HG02840 (cell line): ENCODE results near the gene BCL2L14.

Experiments
- ATAC-seq: cut with Tn5 transposase; IDR thresholded peaks from one replicate; pipeline ENCODE4 v1.9.1; 2021; ENCODE audit warnings: mild to moderate bottlenecking, moderate library complexity, moderate number of reproducible peaks; ENCODE audit not compliant: unreplicated experiment, low FRiP score

The BCL2L14 gene

DNA sequence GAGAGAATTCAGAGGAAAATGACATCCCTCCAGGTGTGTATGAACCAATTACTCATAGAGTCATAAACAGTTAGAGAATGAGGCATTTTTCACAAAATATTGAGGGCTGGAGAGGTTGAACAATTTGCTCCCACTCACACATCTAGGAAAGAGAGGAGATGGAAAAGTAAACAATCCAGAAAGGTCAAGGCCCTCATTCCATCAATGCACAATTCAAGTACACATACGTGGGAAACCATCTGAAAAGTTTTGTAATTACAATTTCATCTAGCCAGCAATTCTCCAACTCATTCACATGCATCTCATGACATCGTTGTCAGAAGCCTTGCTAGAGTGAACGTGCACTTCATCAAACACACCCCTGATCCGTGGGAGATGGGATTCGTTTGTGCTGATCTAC lies 15.7 kb upstream of the BCL2L14 start:
- ATAC-seq = no peak

DNA sequence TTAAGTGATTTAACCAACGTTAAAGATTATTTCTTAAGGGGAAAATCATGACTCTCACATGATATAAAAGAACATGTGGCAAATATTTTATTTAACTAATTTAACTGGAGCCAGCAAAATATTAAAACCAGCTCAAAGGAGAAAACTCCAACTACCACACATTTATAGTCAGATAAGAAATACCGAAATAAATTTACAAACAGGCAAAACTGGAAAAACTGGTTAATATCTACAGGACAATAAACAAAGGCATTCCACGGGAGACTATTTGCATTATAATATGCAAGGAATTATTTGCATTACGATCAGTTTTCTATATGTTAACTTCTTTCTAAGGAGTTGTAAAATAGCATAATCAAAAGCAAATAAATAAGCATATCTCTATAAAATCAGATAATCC lies 13.8 kb upstream of the BCL2L14 start:
- no peak for ATAC-seq

DNA sequence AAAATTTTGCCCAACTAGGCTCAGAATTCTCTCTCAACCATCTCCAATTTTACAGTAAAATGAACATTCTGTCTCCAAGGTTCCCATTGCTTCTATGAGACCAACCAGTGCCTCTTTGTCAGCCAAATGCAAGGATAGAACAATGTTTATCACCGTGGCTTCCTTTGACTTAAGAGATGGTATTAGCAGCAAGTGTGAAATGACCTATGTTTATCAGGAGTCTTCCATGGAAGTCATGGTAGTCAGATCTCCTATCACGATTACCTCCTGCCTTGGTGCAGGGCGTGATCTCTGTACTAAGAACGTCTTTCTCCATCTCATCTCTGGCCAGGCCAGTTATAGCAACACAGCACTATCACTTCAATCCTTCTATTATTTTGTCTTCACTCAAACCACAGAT lies 6.1 kb upstream of the BCL2L14 start:
- no peak for ATAC-seq

DNA sequence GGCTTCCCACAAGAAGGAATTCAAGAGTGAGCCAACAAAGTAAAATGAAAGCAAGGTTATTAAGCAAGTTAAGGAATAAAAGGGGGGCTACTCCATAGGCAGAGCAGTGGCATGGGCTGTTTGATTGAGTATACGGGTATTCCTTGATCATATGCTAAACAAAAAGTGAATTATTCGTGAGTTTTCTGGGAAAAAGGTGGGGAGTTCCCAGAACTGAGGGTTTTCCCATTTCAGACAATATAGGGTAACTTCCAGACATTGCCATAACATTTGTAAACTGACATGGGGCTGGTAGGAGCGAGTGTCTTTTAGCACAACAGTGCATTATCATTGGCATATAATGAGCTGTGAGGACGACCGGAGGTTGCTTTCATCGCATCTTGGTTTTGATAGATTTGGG lies 2.0 kb upstream of the BCL2L14 start:
- no peak for ATAC-seq

DNA sequence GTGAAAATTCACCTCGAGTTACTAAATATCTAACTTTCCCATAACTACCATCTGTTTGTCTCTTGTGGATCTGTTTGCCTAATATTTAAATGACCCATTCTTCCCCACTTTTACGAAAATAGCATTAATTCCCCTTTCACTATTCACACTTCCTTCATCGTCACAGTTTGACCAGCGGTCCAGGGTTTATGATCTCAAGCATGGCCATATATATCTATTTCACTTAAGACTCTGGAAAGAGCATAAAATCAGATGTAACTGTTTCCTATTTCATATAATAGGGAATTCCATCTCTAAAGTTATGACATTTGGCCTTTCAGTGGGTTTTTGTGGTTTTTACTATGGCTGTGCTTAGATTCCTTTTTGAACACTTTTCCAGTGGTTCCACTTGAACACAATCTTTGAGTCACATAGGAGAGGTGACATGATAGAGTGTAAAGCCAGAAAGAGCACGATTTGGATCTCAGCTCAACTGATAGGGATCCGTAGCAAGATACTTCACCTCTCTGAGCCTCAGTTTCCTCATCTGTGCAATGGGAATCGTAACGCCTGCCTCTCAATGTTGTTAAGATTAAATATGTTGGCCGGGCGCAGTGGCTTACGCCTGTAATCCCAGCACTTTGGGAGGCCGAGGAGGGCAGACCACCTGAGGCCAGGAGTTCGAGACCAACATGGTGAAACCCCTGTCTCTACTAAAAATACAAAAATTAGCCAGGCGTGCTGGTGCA lies 754 bp upstream of the BCL2L14 start:
- ATAC-seq = no peak

DNA sequence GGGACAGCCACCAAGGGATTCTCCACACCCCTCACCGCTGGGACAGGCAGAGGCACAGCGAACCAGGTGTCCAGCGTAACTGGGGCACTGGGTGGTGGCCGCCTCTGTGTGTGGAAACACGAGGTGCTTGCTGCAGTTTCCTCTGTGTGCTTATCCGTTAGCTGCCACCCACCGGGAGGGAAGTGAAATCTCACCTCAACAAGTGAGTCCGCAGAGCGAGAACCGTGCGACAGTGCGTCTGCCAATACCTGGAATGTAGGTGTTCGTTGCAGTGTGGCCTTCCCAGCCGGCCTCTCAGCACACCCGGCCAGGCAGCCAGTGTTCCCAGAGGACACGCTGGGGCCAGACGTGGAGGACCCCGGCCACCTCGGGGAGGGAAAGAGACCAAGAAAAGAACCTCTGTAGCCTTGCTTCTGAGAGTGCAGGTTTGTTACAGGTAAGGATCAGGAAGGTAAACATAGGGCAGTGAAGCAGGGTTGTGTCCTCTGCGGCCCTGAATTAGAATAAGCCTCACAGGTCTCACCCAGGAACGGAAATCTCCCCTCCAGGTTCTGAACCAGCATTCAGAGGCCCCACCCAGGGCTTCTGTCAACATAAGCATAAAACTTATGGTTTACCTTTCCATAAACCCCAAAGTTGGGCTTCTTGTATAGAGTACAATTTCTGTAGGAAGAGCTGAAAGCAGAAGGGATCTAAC lies 1.5 kb downstream of the BCL2L14 start:
- no peak for ATAC-seq

DNA sequence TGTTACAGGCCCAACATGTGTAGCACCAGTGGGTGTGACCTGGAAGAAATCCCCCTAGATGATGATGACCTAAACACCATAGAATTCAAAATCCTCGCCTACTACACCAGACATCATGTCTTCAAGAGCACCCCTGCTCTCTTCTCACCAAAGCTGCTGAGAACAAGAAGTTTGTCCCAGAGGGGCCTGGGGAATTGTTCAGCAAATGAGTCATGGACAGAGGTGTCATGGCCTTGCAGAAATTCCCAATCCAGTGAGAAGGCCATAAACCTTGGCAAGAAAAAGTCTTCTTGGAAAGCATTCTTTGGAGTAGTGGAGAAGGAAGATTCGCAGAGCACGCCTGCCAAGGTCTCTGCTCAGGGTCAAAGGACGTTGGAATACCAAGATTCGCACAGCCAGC lies 8.6 kb downstream of the BCL2L14 start:
- no peak for ATAC-seq

DNA sequence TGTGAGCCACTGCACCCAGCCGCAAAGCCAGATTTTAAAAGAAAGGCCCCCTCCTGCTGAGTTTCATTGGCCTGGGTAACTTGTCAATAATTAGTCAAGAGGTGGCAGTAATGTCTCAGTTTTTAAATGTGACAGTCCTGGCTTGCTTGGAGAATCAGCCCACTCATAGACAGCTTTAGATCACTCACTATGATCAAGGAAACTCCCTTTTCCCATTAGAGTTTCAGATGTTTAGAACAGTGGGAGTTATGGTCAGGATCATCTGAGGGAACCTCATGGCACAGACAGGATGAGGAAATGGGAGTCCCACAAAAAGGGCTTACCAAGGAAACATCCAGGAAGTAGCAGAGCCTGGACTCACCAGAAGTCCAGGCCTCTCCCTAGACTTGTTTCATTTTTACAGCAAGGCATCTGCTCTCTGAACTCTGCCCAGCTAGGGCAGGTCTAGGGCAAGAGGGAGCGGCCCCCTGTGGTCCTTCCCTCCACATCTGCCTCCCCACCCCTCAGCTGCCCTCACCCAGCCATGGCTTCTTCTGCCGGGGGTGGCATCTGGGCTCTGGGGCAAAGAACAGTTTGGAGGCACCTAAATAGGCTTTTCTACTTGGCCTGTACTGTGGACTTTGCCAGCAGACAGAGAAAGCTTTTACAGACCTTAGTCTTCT lies 11.2 kb downstream of the BCL2L14 start:
- ATAC-seq = no peak

DNA sequence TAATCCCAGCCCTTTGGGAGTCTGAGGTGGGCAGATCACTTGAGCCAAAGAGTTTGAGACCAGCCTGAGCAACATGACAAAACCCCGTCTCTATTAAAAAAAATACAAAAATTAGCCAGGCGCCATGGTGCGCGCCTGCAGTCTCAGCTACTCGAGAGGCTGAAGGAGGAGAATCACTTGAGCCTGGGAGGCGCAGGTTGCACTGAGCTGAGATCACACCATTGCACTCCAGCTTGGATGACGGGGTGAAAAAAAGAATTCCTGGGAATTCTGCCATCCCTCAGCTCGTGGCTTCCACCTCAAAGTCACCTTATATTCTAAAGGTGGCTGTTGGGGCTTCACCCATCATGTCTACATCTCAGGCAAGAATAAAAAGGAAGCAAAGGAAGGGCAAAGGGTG lies 12.9 kb downstream of the BCL2L14 start:
- no peak for ATAC-seq

DNA sequence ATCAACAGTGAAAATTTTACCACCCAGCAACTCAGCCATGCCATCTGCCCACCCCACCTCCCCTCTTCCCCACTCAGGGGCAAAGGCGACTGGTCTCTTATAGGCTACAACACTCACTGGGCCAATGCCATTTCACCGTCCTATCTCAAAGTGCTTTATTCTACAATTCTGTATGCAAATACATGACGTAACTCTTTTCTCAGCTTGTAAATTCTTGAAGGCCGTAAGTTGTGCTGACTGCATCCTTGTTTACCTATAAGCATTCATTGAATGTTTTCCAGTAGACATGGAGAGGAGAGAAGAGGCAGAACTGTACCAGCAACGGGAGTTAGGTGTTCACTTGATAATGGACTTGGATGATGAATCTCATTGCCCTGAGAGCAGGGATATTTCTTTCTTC lies 15.6 kb downstream of the BCL2L14 start:
- ATAC-seq = no peak

DNA sequence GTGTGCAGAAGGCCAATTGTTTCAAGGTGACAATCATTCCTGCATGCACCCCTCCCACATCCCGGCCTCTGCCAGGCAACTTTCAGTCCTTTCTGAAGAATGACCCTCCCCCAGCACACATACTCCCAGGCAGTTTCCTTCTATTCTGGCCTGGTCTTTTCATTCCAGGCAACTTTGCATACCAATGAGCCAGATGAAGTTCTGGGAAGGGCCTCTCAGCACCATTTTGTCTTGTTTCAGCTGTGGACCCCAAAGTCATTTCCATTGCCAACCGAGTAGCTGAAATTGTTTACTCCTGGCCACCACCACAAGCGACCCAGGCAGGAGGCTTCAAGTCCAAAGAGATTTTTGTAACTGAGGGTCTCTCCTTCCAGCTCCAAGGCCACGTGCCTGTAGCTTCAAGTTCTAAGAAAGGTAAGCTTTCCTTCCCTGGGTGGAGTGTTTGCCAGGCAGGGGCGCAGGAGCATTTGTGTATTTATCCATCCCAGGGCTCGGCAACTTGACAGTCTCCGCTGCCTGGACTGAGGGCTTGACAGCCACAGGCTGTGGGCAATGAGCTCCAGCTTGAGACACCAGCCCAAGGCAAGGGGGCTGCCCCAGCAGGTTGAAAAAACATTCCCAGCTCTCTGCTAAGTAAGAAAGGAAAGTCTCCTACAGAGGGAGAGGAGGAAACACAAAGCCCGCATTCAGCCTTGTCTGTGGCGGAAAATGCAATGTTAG lies 16.4 kb downstream of the BCL2L14 start:
- no peak for ATAC-seq

DNA sequence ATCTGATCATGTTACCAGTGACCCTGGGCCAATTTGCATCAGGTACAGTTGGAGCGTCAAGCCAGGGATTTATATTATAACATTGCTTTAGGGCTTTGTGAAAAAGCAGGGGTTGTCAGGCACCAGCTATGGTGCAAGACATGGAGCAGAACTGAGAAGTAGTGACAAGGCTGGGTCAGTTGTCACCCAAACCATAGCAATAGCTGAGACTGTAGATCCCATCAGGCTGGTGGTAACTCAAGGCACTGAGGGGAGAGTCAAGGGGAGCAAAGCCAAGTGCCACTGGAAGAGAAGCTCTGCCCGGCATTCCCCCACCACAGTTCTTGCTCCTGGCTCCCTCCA lies 16.9 kb downstream of the BCL2L14 start:
- ATAC-seq = no peak

DNA sequence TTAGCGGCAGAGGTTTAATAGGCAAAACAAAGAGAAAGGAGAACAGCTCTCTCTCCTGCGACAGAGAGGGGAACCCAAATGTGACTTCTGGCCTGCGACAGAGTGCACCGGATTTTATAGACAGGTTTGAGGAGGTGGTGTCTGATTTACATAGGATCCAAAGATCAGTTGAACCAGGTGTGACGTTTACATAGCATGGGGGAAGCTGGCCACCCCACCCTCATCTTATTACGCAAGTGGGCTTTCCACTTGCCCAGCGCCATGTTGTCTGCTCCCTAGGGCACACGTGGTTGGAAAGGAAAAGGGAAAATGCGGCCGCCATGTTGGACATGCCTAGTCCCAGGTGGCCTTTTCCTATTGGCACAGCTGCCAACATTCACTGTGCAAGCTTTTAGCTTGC lies 17.4 kb downstream of the BCL2L14 start:
- ATAC-seq = no peak

DNA sequence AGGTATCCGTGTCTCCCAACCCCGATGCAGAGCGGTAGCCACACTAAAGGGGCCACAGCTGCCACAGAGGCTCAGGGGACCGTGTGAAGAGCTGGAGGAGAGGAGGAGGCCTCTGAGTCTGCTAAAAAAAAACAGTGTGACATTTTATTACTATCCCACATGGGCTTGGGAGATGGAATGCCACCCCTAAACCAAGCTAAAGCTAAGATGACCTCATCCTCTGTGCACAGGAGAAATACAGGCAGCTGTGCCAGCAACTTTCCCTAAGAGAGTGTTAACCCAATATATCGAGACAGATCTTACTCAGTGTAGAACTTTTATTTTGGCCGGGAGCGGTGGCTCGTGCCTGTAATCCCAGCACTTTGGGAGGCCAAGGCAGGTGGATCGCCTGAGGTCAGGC lies 18.0 kb downstream of the BCL2L14 start:
- no peak for ATAC-seq

DNA sequence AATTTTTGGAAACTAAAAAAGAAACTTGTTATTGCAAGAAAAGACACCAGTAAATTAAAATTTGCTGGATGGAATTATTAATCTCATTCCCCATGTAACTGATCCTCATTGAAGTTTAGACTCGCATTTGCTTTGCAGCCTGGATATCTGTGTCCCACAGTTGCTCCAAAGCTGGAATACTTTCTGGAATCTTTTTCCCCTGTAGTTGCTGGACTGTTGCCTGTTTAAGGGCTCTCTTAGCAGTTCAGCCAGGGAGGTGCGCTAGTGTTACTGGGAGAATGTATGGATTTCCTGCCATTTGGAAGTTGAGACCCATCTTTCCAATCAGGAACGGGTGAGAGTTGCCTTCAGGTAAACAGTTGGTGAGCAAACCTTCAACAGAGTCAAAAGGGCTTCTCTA lies 20.3 kb downstream of the BCL2L14 start:
- ATAC-seq = no peak

DNA sequence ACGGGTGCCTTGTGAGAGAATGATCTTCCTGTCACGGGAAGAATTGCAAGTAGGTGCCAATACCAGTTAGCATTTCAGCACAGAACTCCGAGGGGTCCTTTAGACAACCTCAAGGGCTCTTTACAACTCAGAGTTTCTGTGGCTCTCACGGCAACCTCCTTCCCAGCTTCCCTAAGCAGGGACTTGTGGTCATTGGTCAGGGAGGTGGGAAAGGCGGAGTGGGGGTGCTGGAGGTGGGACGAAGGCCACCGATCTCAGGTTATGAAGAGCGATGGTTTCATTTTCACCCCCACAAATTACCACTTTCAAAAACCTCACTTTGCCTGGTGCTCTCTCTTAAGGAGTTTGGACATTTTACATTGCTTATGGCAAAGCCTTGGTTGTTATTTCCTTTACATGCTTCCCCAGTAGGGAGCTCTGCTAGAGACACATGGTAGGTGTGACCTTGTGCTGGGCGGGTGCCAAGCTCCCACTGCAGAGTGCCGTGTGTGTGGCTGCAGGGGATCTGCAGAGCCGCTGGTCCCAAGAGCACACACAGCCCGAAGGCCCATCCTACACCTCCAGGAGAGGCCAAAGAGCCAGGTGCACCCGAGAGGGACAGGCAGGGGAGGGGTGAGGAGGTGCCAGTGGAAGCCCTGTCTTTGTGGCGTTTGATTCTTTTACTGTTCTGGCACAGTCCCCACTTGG lies 21.4 kb downstream of the BCL2L14 start:
- no peak for ATAC-seq

DNA sequence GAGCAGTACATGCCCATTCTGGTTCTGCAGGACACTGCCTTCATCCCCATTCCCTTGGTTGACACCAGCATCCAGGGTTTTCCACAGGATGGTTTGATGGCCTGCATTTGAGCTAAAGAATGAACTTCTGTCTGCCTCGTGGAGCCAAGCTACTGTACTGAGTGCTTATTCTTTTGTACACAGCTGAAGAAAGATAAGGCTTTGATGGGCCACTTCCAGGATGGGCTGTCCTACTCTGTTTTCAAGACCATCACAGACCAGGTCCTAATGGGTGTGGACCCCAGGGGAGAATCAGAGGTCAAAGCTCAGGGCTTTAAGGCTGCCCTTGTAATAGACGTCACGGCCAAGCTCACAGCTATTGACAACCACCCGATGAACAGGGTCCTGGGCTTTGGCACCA lies 23.7 kb downstream of the BCL2L14 start:
- ATAC-seq = no peak

DNA sequence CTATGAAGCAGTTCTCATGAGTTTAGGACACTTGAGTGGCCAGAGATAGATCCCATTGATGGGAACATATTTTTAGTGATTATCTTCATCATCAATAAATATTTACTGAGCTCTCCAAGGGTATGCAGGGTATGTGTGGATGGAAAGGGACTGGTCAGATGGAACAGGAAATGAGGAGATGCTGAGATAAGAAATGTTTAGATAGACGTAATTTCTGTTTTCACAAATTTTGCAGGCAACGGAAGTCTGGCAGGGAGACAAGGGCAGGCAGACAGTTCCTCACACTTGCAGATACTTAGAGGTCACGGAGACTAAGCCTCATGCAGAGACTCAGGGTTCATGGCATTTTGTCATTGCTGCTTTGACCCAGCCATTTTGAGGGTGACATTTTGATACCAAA lies 24.3 kb downstream of the BCL2L14 start:
- ATAC-seq = no peak

DNA sequence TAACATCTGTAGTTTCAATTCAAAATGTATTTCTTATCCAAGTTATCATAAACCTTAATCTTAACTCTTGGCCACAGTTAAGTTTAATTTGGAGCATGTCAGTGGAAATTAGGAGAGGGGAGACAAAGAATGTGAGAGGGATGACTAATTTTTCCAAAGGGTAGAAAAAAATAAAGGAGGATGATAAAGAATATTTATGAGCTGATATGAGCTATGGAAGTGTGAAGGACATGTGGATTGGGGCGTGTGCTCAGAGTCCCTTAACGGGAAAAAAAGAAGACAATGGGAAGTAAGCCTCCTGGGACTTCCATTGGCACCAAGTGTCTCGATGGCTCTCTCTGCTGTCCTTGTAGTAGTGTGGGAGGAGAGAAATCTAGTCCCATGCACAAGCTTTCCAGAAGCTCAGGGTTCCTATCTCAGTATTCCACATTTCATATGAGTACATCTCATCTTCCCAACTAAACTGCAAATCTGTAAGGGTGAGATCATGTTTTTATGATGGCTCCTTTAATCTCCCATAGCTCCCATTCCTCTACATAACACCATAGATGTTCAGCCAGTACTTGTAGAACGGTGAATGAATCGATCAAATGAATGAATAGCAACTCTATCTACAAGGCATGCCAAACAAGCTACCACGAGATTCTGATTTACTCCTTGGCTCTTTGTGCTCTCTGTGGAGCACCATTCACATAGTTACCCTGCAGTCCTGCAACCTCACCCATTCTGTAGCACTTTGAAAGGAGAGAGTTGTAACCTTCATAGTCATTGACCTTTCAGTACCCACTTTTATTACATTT lies 27.4 kb downstream of the BCL2L14 start:
- no peak for ATAC-seq

DNA sequence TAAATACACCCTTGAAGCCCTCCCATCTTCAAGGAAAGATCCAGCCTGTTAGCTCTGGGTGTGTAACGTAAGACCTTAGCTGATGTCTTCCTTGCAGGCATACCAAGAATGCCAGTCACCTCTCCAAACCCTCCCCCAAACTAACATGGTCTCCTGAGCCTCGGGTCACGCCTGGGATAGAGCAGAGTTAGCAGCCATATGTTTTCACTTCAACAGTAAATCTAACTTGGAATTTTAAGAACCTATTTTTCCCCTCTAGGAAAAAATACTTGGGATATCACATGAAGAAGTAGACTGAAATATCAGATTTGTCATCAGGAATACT lies 27.9 kb downstream of the BCL2L14 start:
- ATAC-seq = no peak
